Lower lobe of right lung (tissue), 2 donors: ENCODE data around the gene ANKFN1. TPM values are rescaled to one million over a fixed set of nuclear protein-coding genes. Genes with fewer than 3 reads are reported as not detected.

Source experiments
- ATAC-seq, 2 donors: fragments of 200-7000 bp; cut with Tn5 transposase; one replicate each; pipeline ENCODE4 v1.9.1; 2020 to 2022; ENCODE audit warnings: mild to moderate bottlenecking in 2 of 2, moderate library complexity in 2 of 2
- DNase-seq: peaks from one replicate; pipeline ENCODE4 v3.0.0-alpha.2; 2020
- H3K27ac ChIP-seq: fragments of 200-600 bp; one replicate; pipeline ENCODE4 v1.8.0; 2022
- H3K27me3 ChIP-seq: fragments of 200-600 bp; one replicate; pipeline ENCODE4 v1.8.0; 2022; ENCODE audit warnings: low read depth
- H3K36me3 ChIP-seq: fragments of 200-600 bp; one replicate; pipeline ENCODE4 v1.8.0; 2022; ENCODE audit warnings: mild to moderate bottlenecking
- H3K4me1 ChIP-seq: fragments of 200-600 bp; one replicate; pipeline ENCODE4 v1.8.0; 2022
- H3K4me3 ChIP-seq: fragments of 200-600 bp; one replicate; pipeline ENCODE4 v1.8.0; 2022; ENCODE audit warnings: mild to moderate bottlenecking
- H3K9me3 ChIP-seq: fragments of 200-600 bp; one replicate; pipeline ENCODE4 v1.8.0; 2022
- intact Hi-C: fragments of 100-400 bp; cut with DNase I; formaldehyde crosslinking; loops from one replicate; pipeline ENCODE4 v1.11.0; 2022
- total RNA-seq: library from RNA; stranded (reverse); fragmentation: NEBNext Ultra II Directional; extraction: Animal tissue kit (Norgen Biotek cat#: 25700); gene quantifications from one replicate; pipeline ENCODE4 v1.2.1, GENCODE V29; 2021
- TF ChIP-seq, protein P1 (sequence below): fragments of 200-600 bp; IDR thresholded peaks from one replicate; pipeline ENCODE4 v1.8.0; 2022; ENCODE audit warnings: antibody characterized with exemption, mild to moderate bottlenecking
- donor health status: DM: no; HTN: yes; CAD: no; lungs with severe emphysema.

Gene ANKFN1
- total RNA-seq, 1 donor from 2014 or later: 4.3 TPM

- no peak overlapping the region for H3K27ac ChIP-seq
- no peaks in the 10 kb centered on the region for H3K4me1 ChIP-seq
- no peak for DNase-seq
- H3K4me3 ChIP-seq: no peak overlapping the region
- ATAC-seq: no peak
- TF ChIP-seq, protein P1, sequence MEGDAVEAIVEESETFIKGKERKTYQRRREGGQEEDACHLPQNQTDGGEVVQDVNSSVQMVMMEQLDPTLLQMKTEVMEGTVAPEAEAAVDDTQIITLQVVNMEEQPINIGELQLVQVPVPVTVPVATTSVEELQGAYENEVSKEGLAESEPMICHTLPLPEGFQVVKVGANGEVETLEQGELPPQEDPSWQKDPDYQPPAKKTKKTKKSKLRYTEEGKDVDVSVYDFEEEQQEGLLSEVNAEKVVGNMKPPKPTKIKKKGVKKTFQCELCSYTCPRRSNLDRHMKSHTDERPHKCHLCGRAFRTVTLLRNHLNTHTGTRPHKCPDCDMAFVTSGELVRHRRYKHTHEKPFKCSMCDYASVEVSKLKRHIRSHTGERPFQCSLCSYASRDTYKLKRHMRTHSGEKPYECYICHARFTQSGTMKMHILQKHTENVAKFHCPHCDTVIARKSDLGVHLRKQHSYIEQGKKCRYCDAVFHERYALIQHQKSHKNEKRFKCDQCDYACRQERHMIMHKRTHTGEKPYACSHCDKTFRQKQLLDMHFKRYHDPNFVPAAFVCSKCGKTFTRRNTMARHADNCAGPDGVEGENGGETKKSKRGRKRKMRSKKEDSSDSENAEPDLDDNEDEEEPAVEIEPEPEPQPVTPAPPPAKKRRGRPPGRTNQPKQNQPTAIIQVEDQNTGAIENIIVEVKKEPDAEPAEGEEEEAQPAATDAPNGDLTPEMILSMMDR: no peak
- no peaks in the 10 kb centered on the region for H3K36me3 ChIP-seq
- no peaks in the 10 kb centered on the region for H3K9me3 ChIP-seq
- intact Hi-C loops: no loop called here
- H3K27me3 ChIP-seq: no peaks in the 10 kb centered on the region
Measured at GRCh38 chr17:56136301-56136700, 17.0 kb upstream of the ANKFN1 start.

GRCh38 chr17:56141046-56141839 lies 12.0 kb upstream of the ANKFN1 start:
- Histone ChIP-seq H3K27me3 (no peaks in the 10 kb centered on the region), H3K36me3 (no peaks in the 10 kb centered on the region), H3K4me3 (no peak overlapping the region), H3K27ac (no peak overlapping the region), H3K9me3 (no peaks in the 10 kb centered on the region), H3K4me1 (no peaks in the 10 kb centered on the region)
- TF ChIP-seq, protein P1: no peak
- ATAC-seq: no peak
- DNase-seq: no peak
- intact Hi-C loops: no loop called here

- DNase-seq (no peak), ATAC-seq (no peak)
- TF ChIP-seq, protein P1: no peak
- H3K27ac ChIP-seq: no peak overlapping the region
- H3K4me1 ChIP-seq: no peaks in the 10 kb centered on the region
- H3K9me3 ChIP-seq: no peaks in the 10 kb centered on the region
- H3K27me3 ChIP-seq: no peaks in the 10 kb centered on the region
- H3K4me3 ChIP-seq: no peak overlapping the region
- H3K36me3 ChIP-seq: no peaks in the 10 kb centered on the region
- intact Hi-C loops: no loop called here
Measured at GRCh38 chr17:56142325-56142724, 10.9 kb upstream of the ANKFN1 start.

DNA sequence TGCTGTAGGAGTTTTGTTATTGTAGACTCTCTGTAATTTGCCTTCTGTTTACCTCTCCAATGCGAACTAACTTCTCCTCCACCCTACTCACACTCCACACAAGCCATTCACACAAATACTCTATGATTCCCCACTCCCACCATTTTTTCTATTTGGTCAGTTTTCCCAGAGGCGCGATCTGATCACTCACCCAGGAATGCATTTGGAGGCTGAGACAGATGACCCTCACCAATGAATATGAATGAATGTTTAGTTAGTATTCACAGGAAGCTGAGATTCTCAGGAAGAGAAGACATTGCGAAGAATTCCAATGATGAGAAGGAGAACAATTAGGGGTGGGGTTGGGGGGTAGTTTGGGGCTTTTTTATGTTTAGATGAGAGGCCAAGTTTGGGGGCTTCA lies 10.5 kb upstream of the ANKFN1 start:
- DNase-seq: no peak
- H3K9me3 ChIP-seq: no peaks in the 10 kb centered on the region
- no peaks in the 10 kb centered on the region for H3K27me3 ChIP-seq
- ATAC-seq: no peak
- no peaks in the 10 kb centered on the region for H3K36me3 ChIP-seq
- no peak overlapping the region for H3K27ac ChIP-seq
- TF ChIP-seq, protein P1: no peak
- no peaks in the 10 kb centered on the region for H3K4me1 ChIP-seq
- intact Hi-C loops: no loop called here
- H3K4me3 ChIP-seq: no peak overlapping the region

- Histone ChIP-seq H3K36me3 (no peaks in the 10 kb centered on the region), H3K4me1 (no peaks in the 10 kb centered on the region), H3K9me3 (no peaks in the 10 kb centered on the region), H3K27me3 (no peaks in the 10 kb centered on the region), H3K27ac (no peak overlapping the region), H3K4me3 (no peak overlapping the region)
- intact Hi-C loops: no loop called here
- TF ChIP-seq, protein P1: no peak
- DNase-seq: no peak
- ATAC-seq: peak; percentile 19 to 38
Measured at GRCh38 chr17:56144223-56144622, 9.1 kb upstream of the ANKFN1 start.
